GM18519 (cell line): ENCODE data around the gene KERA.

Experiments
- ATAC-seq: cut with Tn5 transposase; IDR thresholded peaks from one replicate; pipeline ENCODE4 v1.9.1; 2021; ENCODE audit warnings: mild to moderate bottlenecking, moderate library complexity; ENCODE audit not compliant: unreplicated experiment, low FRiP score

KERA gene

GRCh38 chr12:91074154-91074709 is 16.4 kb upstream of the KERA start:
- ATAC-seq = no peak

- no peak for ATAC-seq
These were observed 15.6 kb upstream of the KERA start for GRCh38 chr12:91073426-91073825.

GRCh38 chr12:91072931-91073330 is 15.1 kb upstream of the KERA start:
- no peak for ATAC-seq

- no peak for ATAC-seq
These were observed 13.1 kb upstream of the KERA start for GRCh38 chr12:91070936-91071335.

GRCh38 chr12:91065396-91065795 is 7.6 kb upstream of the KERA start:
- no peak for ATAC-seq

- no peak for ATAC-seq
These were observed 6.8 kb upstream of the KERA start for GRCh38 chr12:91064640-91065039.

GRCh38 chr12:91061091-91061490 is 3.3 kb upstream of the KERA start:
- ATAC-seq = no peak

- no peak for ATAC-seq
These were observed 1.4 kb upstream of the KERA start for GRCh38 chr12:91059211-91059610.

GRCh38 chr12:91058786-91059185 is 962 bp upstream of the KERA start:
- no peak for ATAC-seq

GRCh38 chr12:91056488-91056887 is 1.3 kb downstream of the KERA start:
- no peak for ATAC-seq

- ATAC-seq = no peak
These were observed 1.8 kb downstream of the KERA start for GRCh38 chr12:91055976-91056375.

- ATAC-seq = no peak
These were observed 3.7 kb downstream of the KERA start for GRCh38 chr12:91053951-91054715.

- no peak for ATAC-seq
These were observed 5.8 kb downstream of the KERA start for GRCh38 chr12:91052026-91052425.

- no peak for ATAC-seq
These were observed 13.2 kb downstream of the KERA start for GRCh38 chr12:91044586-91044985.

- ATAC-seq = no peak
These were observed 14.4 kb downstream of the KERA start for GRCh38 chr12:91043408-91043807.

GRCh38 chr12:91040096-91040755 is 17.6 kb downstream of the KERA start:
- ATAC-seq = no peak

- ATAC-seq = no peak
These were observed 20.5 kb downstream of the KERA start for GRCh38 chr12:91037276-91037675.

GRCh38 chr12:91033251-91033650 is 24.6 kb downstream of the KERA start:
- ATAC-seq = no peak

- ATAC-seq = peak; percentile 88
These were observed 34.4 kb downstream of the KERA start for GRCh38 chr12:91023326-91024004.

- ATAC-seq = no peak
These were observed 36.7 kb downstream of the KERA start for GRCh38 chr12:91021076-91021475.

- no peak for ATAC-seq
These were observed 38.4 kb downstream of the KERA start for GRCh38 chr12:91019455-91019854.
